ENCODE data around the gene B3GALT4.
A peak's percentile ranks its signal among the peaks of the same experiment; 100 is the strongest.

The B3GALT4 gene

GRCh38 chr6:33319939-33320314 lies 43.0 kb downstream of the B3GALT4 start:
- Histone ChIP-seq H3K4me3 (ENCODE audit: low read length, poor library complexity, severe bottlenecking) (no peak overlapping the region), H2AFZ (ENCODE audit: low read length) (no peak overlapping the region), H3K4me2 (ENCODE audit: low read depth, low read length, poor library complexity, severe bottlenecking) (peak overlapping the region; percentile 95), H3K9me2 (replicated peaks; ENCODE audit: low read depth, low read length) (no peaks in the 10 kb centered on the region), H3K36me3 (ENCODE audit: insufficient read depth, low read length) (peaks cover 23% of the 10 kb centered on the region; the same call in 1 of the 2 replicates), H3K9ac (ENCODE audit: low read depth, low read length, poor library complexity, severe bottlenecking) (peak overlapping the region; percentile 21), H4K20me1 (ENCODE audit: insufficient read depth, low read length, poor library complexity, severe bottlenecking) (peaks cover 30% of the 10 kb centered on the region), H3K9me3 (ENCODE audit: insufficient read depth, low read depth, low read length) (no peaks in the 10 kb centered on the region), H3K27me3 (ENCODE audit: insufficient read depth, low read length, poor library complexity, severe bottlenecking) (no peaks in the 10 kb centered on the region), H3K79me2 (ENCODE audit: insufficient read depth, low read length) (peaks cover 57% of the 10 kb centered on the region), H3F3A (ENCODE audit: low read depth) (peaks cover 6% of the 10 kb centered on the region; the same call in 1 of the 2 replicates), H3K4me1 (ENCODE audit: insufficient read depth, low read length, poor library complexity, severe bottlenecking) (peaks cover 52% of the 10 kb centered on the region)
- TF ChIP-seq EZH2phosphoT487 (IDR thresholded peaks at IDR 0.05; ENCODE audit: borderline replicate concordance) = no peak
- TF ChIP-seq, protein P1, sequence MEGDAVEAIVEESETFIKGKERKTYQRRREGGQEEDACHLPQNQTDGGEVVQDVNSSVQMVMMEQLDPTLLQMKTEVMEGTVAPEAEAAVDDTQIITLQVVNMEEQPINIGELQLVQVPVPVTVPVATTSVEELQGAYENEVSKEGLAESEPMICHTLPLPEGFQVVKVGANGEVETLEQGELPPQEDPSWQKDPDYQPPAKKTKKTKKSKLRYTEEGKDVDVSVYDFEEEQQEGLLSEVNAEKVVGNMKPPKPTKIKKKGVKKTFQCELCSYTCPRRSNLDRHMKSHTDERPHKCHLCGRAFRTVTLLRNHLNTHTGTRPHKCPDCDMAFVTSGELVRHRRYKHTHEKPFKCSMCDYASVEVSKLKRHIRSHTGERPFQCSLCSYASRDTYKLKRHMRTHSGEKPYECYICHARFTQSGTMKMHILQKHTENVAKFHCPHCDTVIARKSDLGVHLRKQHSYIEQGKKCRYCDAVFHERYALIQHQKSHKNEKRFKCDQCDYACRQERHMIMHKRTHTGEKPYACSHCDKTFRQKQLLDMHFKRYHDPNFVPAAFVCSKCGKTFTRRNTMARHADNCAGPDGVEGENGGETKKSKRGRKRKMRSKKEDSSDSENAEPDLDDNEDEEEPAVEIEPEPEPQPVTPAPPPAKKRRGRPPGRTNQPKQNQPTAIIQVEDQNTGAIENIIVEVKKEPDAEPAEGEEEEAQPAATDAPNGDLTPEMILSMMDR (conservative IDR thresholded peaks at IDR 0.05; ENCODE audit: low read length) = no peak

DNA sequence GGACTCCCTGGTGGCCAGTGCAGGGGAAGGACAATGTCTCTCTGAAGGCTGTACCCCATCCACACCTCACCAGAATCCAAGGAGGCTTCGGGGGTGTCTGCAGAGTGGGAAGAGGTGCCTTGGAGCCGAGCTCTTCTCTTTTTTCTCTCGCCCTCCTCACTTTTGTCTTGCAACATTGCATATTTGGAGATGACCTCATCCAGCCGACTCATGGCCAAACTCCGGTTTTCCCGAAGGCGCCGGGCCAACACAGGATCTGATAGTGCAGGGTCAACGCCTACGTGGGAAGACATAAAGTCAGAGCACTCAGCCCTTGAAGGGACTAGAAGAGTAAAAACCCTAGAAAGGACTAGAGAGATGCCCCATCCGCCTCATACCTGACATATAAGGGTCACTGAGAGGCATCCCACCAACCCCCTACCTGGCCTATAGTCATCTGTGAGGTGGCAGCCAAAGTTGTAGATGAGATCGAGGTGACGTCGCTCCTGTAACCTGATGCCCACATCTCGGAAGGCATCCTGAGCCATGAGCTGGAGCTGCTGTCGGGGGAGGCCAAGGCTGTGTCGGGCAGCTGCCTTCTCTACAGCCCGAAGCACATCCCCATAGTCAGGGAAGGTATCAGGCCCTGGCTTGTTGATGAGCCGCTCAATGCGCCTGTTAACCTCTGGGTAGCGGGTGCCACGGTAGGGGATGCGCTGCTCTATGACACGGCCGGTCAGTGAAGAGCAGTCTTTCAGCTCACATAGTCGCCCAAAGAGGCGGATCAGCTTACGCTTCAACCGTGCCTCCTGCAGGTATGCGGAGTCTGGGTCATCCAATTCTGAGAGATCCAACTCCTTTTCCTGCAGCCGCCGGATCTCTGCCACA lies 43.6 kb downstream of the B3GALT4 start:
- TF ChIP-seq, protein P1 (conservative IDR thresholded peaks at IDR 0.05; ENCODE audit: low read length) = no peak
- no peak for TF ChIP-seq EZH2phosphoT487 (IDR thresholded peaks at IDR 0.05; ENCODE audit: borderline replicate concordance)
- H3K4me1 ChIP-seq (ENCODE audit: insufficient read depth, low read length, poor library complexity, severe bottlenecking) = peaks cover 52% of the 10 kb centered on the region
- peak overlapping the region; percentile 21 for H3K9ac ChIP-seq (ENCODE audit: low read depth, low read length, poor library complexity, severe bottlenecking)
- peaks cover 55% of the 10 kb centered on the region for H3K79me2 ChIP-seq (ENCODE audit: insufficient read depth, low read length)
- H2AFZ ChIP-seq (ENCODE audit: low read length) = no peak overlapping the region
- H3K9me3 ChIP-seq (ENCODE audit: insufficient read depth, low read depth, low read length) = no peaks in the 10 kb centered on the region
- no peaks in the 10 kb centered on the region for H3K9me2 ChIP-seq (replicated peaks; ENCODE audit: low read depth, low read length)
- peaks cover 6% of the 10 kb centered on the region; the same call in 1 of the 2 replicates for H3F3A ChIP-seq (ENCODE audit: low read depth)
- no peaks in the 10 kb centered on the region for H3K27me3 ChIP-seq (ENCODE audit: insufficient read depth, low read length, poor library complexity, severe bottlenecking)
- peak overlapping the region; percentile 95 for H3K4me2 ChIP-seq (ENCODE audit: low read depth, low read length, poor library complexity, severe bottlenecking)
- H4K20me1 ChIP-seq (ENCODE audit: insufficient read depth, low read length, poor library complexity, severe bottlenecking) = peaks cover 30% of the 10 kb centered on the region
- peak overlapping the region; percentile 92 for H3K4me3 ChIP-seq (ENCODE audit: low read length, poor library complexity, severe bottlenecking)
- H3K36me3 ChIP-seq (ENCODE audit: insufficient read depth, low read length) = peaks cover 23% of the 10 kb centered on the region; the same call in 1 of the 2 replicates

- H3K4me2 ChIP-seq (ENCODE audit: low read depth, low read length, poor library complexity, severe bottlenecking) = peak overlapping the region; percentile 95
- TF ChIP-seq, protein P1 (conservative IDR thresholded peaks at IDR 0.05; ENCODE audit: low read length) = no peak
- no peak for TF ChIP-seq EZH2phosphoT487 (IDR thresholded peaks at IDR 0.05; ENCODE audit: borderline replicate concordance)
- H3K36me3 ChIP-seq (ENCODE audit: insufficient read depth, low read length) = peaks cover 23% of the 10 kb centered on the region; the same call in 1 of the 2 replicates
- H3K9me2 ChIP-seq (replicated peaks; ENCODE audit: low read depth, low read length) = no peaks in the 10 kb centered on the region
- H3K4me3 ChIP-seq (ENCODE audit: low read length, poor library complexity, severe bottlenecking) = peak overlapping the region; percentile 92
- peaks cover 52% of the 10 kb centered on the region for H3K4me1 ChIP-seq (ENCODE audit: insufficient read depth, low read length, poor library complexity, severe bottlenecking)
- H3K79me2 ChIP-seq (ENCODE audit: insufficient read depth, low read length) = peaks cover 53% of the 10 kb centered on the region
- H4K20me1 ChIP-seq (ENCODE audit: insufficient read depth, low read length, poor library complexity, severe bottlenecking) = peaks cover 30% of the 10 kb centered on the region
- peaks cover 6% of the 10 kb centered on the region; the same call in 1 of the 2 replicates for H3F3A ChIP-seq (ENCODE audit: low read depth)
- no peaks in the 10 kb centered on the region for H3K27me3 ChIP-seq (ENCODE audit: insufficient read depth, low read length, poor library complexity, severe bottlenecking)
- H3K9me3 ChIP-seq (ENCODE audit: insufficient read depth, low read depth, low read length) = no peaks in the 10 kb centered on the region
- H3K9ac ChIP-seq (ENCODE audit: low read depth, low read length, poor library complexity, severe bottlenecking) = peak overlapping the region; percentile 96
- no peak overlapping the region for H2AFZ ChIP-seq (ENCODE audit: low read length)
Measured at GRCh38 chr6:33321227-33321626, 44.3 kb downstream of the B3GALT4 start.
